GM12864 (cell line): Measurements from ENCODE around the gene ADAD2.

Experiments
- DNase-seq: peaks from one replicate; pipeline ENCODE4 v3.0.0-alpha.2; 2011; ENCODE audit warnings: low read depth
- H3K4me3 ChIP-seq: 2 replicates; pipeline ENCODE4 v1.5.1; 2011; ENCODE audit warnings: mild to moderate bottlenecking, low read depth, low read length, control low read depth
- CTCF ChIP-seq: IDR thresholded peaks from 2 replicates; pipeline ENCODE4 v1.5.1; 2011; ENCODE audit warnings: low read depth, mild to moderate bottlenecking, moderate library complexity, low read length, control low read depth, inconsistent platforms; ENCODE audit errors: missing control alignments

ADAD2 gene

GRCh38 chr16:84186685-84187437 is 4.1 kb upstream of the ADAD2 start, which contains the start of gene TAF1C:
Gene TAF1C, minus strand, starts transcription at chr16:84187057. Its CDS starts 2,069 bp downstream, at chr16:84184988.
- peak within 1 kb of the TSS; percentile 79 for H3K4me3 ChIP-seq
- peak; percentile 89 for TF ChIP-seq CTCF
- peak; percentile 79 for DNase-seq

GRCh38 chr16:84191466-84191865 is 509 bp downstream of the ADAD2 start:
- H3K4me3 ChIP-seq, result no peak overlapping the region
- no peak for TF ChIP-seq CTCF
- no peak for DNase-seq

GRCh38 chr16:84193480-84193879 is 2.5 kb downstream of the ADAD2 start:
- TF ChIP-seq CTCF, result no peak
- no peak overlapping the region for H3K4me3 ChIP-seq
- DNase-seq, result no peak

GRCh38 chr16:84194018-84194417 is 3.1 kb downstream of the ADAD2 start:
- no peak for TF ChIP-seq CTCF
- no peak for DNase-seq
- H3K4me3 ChIP-seq, result no peak overlapping the region

GRCh38 chr16:84194470-84195200 is 3.7 kb downstream of the ADAD2 start:
- TF ChIP-seq CTCF, result no peak
- no peak for DNase-seq
- no peak overlapping the region for H3K4me3 ChIP-seq

GRCh38 chr16:84195201-84196093 is 4.5 kb downstream of the ADAD2 start:
- TF ChIP-seq CTCF, result no peak
- H3K4me3 ChIP-seq, result no peak overlapping the region
- no peak for DNase-seq
